Hepatocyte (in vitro differentiated cells): ENCODE results near the gene HMGCL. TPM values are rescaled to one million over a fixed set of nuclear protein-coding genes. Genes with fewer than 3 reads are reported as not detected.

Experiments used
- DNase-seq: peaks from one replicate; pipeline ENCODE4 v3.0.0-alpha.2; 2016; ENCODE audit warnings: low spot score
- H2AFZ ChIP-seq: fragments of 200-600 bp; sonication (generic); 2 replicates; pipeline ENCODE4 v1.6.0; 2016; ENCODE audit warnings: antibody characterized with exemption, mild to moderate bottlenecking
- H3K27ac ChIP-seq: fragments of 200-600 bp; sonication (generic); 2 replicates; pipeline ENCODE4 v1.5.1; 2016; ENCODE audit warnings: mild to moderate bottlenecking
- H3K27me3 ChIP-seq: fragments of 200-600 bp; sonication (generic); 2 replicates; pipeline ENCODE4 v1.6.1; 2016
- H3K36me3 ChIP-seq: fragments of 200-600 bp; sonication (generic); replicated peaks from 2 replicates; pipeline ENCODE4 v1.5.1; 2016; ENCODE audit warnings: low read depth; ENCODE audit not compliant: insufficient read depth
- H3K4me1 ChIP-seq: fragments of 200-600 bp; sonication (generic); 2 replicates; pipeline ENCODE4 v1.5.1; 2016; ENCODE audit warnings: mild to moderate bottlenecking, moderate library complexity; ENCODE audit not compliant: insufficient read depth
- H3K4me2 ChIP-seq: fragments of 200-600 bp; sonication (generic); 2 replicates; pipeline ENCODE4 v1.6.0; 2016
- H3K4me3 ChIP-seq: fragments of 200-600 bp; sonication (generic); 2 replicates; pipeline ENCODE4 v1.5.1; 2016; ENCODE audit warnings: mild to moderate bottlenecking
- H3K79me2 ChIP-seq: fragments of 200-600 bp; sonication (generic); 2 replicates; pipeline ENCODE4 v1.6.0; 2017; ENCODE audit warnings: mild to moderate bottlenecking
- H3K9me2 ChIP-seq: fragments of 200-600 bp; sonication (generic); replicated peaks from 2 replicates; pipeline ENCODE4 v1.6.0; 2017; ENCODE audit warnings: mild to moderate bottlenecking; ENCODE audit not compliant: insufficient read depth
- H3K9me3 ChIP-seq: fragments of 200-600 bp; sonication (generic); 2 replicates; pipeline ENCODE4 v1.5.1; 2016; ENCODE audit warnings: low read depth, mild to moderate bottlenecking
- H4K20me1 ChIP-seq: fragments of 200-600 bp; sonication (generic); 2 replicates; pipeline ENCODE4 v1.6.0; 2016; ENCODE audit warnings: mild to moderate bottlenecking; ENCODE audit not compliant: insufficient read depth, poor library complexity, severe bottlenecking
- EZH2 ChIP-seq: fragments of 200-600 bp; sonication (generic); IDR thresholded peaks from 2 replicates; pipeline ENCODE4 v1.6.1; 2016; ENCODE audit warnings: antibody characterized with exemption, mild to moderate bottlenecking, borderline replicate concordance
- EZH2phosphoT487 ChIP-seq: fragments of 200-600 bp; sonication (generic); IDR thresholded peaks from one replicate; pipeline ENCODE4 v1.6.1; 2018; ENCODE audit warnings: antibody characterized with exemption, mild to moderate bottlenecking, low read depth, moderate library complexity; ENCODE audit not compliant: unreplicated experiment, severe bottlenecking
- WGBS: methylation state at CpG from one replicate; pipeline ENCODE4 v1.1.6; 2016; ENCODE audit warnings: low lambda C conversion rate; ENCODE audit errors: missing lambda C conversion rate; 5-methylcytosine and 5-hydroxymethylcytosine counted together
- polyA plus RNA-seq: library from polyadenylated mRNA; unstranded; fragments of >200 nt; fragmentation: Nextera tagmentation; extraction: Ambion mirVana; gene quantifications from 2 replicates; pipeline ENCODE4 v1.2.1, GENCODE V29; 2016
- total RNA-seq: library from RNA; depleted of rRNA; stranded (reverse); fragments of >200 nt; gene quantifications from 2 replicates; pipeline ENCODE4 v1.2.3, GENCODE V29; 2014
- TF ChIP-seq, protein P1 (sequence below): fragments of 200-600 bp; sonication (generic); IDR thresholded peaks from 2 replicates; pipeline ENCODE4 v1.5.1; 2016; ENCODE audit warnings: antibody characterized with exemption, mild to moderate bottlenecking; ENCODE audit not compliant: poor library complexity

HMGCL gene
- total and polyA plus RNA-seq, 2 experiments from 2014 or later, result 78.5 to 90.7 TPM

DNA sequence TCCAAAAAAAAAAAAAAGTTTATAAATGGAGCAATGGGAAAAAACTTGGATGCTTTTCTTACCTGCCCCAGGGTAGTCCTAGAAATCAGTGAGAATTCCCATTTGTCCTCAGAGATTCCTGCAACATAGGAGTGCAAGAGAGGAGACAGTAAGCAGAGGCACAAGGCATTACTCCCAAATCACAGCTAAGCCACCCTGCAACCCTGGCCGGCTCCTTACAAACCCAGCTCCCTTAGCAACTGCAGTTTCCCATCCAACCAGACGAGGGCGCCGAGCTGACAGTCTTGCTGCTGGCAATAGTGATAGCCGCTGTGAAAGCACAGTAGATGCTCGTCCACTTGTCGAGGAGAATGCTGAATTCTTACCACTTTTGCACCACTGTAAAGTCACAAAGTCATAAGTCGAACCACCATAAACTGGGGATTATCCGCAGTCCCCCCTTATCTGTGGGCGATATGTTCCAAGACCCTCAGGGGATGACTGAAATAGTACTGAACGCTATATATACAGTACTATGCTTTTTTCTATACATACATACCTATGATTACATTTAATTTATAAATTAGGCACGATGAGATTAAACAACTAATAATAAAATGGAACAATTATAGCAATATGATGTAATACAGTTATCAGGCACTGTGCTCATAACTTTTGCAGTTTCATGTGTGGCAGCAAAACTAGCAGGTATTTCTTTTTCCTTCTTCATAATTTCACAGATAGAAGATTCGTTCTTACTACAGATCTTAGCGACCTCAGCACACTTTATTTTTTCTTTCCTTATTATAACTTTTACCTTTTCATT, 53.0 kb downstream of the HMGCL start:
- WGBS, result 19% methylated on average over 14 of the region's 14 CpGs
- Histone ChIP-seq H3K27ac (no peak overlapping the region), H3K4me3 (no peak overlapping the region), H3K4me2 (peak overlapping the region; percentile 55), H4K20me1 (no peaks in the 10 kb centered on the region), H3K79me2 (peaks cover 22% of the 10 kb centered on the region), H3K27me3 (no peaks in the 10 kb centered on the region), H3K9me3 (no peaks in the 10 kb centered on the region), H2AFZ (no peak overlapping the region), H3K9me2 (no peaks in the 10 kb centered on the region), H3K4me1 (peaks cover 4% of the 10 kb centered on the region), H3K36me3 (no peaks in the 10 kb centered on the region)
- peak; percentile 91 for DNase-seq
- TF ChIP-seq, protein P1, sequence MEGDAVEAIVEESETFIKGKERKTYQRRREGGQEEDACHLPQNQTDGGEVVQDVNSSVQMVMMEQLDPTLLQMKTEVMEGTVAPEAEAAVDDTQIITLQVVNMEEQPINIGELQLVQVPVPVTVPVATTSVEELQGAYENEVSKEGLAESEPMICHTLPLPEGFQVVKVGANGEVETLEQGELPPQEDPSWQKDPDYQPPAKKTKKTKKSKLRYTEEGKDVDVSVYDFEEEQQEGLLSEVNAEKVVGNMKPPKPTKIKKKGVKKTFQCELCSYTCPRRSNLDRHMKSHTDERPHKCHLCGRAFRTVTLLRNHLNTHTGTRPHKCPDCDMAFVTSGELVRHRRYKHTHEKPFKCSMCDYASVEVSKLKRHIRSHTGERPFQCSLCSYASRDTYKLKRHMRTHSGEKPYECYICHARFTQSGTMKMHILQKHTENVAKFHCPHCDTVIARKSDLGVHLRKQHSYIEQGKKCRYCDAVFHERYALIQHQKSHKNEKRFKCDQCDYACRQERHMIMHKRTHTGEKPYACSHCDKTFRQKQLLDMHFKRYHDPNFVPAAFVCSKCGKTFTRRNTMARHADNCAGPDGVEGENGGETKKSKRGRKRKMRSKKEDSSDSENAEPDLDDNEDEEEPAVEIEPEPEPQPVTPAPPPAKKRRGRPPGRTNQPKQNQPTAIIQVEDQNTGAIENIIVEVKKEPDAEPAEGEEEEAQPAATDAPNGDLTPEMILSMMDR, result peak; percentile 88
- no peak for TF ChIP-seq EZH2phosphoT487

DNA sequence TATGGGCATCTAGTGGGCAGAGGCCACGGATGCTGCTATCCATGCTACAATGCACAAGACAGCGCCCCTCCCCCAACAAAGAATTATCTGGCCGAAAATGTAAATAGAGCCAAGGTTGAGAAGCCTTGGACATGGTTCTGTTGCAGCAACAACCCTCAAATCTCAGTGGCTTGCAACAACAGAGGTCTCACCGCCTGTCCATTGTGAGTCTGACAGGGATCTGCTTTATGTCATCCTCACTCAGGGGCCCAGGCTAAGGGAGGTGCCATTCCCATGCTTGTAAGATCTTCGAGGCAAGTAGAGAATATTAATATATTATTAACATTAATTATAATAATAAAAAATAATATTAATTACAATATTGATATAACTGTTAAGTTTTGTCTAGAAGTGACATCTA, 56.5 kb downstream of the HMGCL start:
- Histone ChIP-seq H3K36me3 (no peaks in the 10 kb centered on the region), H3K4me2 (no peak overlapping the region), H3K9me3 (no peaks in the 10 kb centered on the region), H2AFZ (no peak overlapping the region), H3K9me2 (no peaks in the 10 kb centered on the region), H3K4me3 (no peak overlapping the region), H4K20me1 (no peaks in the 10 kb centered on the region), H3K27ac (no peak overlapping the region), H3K79me2 (peaks cover 4% of the 10 kb centered on the region), H3K4me1 (no peaks in the 10 kb centered on the region), H3K27me3 (no peaks in the 10 kb centered on the region)
- no peak for DNase-seq
- TF ChIP-seq EZH2 (no peak), EZH2phosphoT487 (no peak)
- TF ChIP-seq, protein P1, result no peak
- 59% methylated on average over 5 of the region's 5 CpGs for WGBS

DNA sequence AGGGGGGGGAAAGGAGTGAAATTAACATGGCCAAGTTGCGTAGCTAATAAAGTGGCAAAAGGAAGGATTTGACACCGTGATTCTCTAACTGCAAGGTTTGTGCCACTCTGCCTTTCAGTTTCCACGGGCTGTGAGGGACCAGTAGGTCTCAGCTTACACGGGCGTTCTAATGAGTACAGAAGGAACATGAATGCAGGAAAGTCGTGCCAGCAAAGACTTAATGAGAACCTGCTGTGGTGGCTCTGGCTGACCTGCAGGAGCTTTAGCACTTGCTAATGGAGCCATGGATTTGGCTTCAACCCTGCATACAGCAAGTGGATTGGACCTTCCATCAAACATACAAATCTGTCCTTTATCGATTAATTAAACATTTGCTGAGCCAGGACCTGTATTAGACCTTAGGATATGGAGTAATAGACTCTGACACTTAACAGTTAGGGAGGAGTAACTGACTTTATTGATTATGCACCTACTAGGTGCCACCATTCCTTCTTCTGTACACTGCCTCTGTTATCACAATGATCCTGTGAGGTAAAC, 62.1 kb downstream of the HMGCL start:
- no peaks in the 10 kb centered on the region for H3K4me1 ChIP-seq
- TF ChIP-seq EZH2 (no peak), EZH2phosphoT487 (no peak)
- TF ChIP-seq, protein P1, result no peak
- peaks cover 4% of the 10 kb centered on the region for H3K79me2 ChIP-seq

More for the DNA sequence above, 62.1 kb downstream of the HMGCL start:
- no peak overlapping the region for H3K27ac ChIP-seq
- H3K27me3 ChIP-seq, result no peaks in the 10 kb centered on the region
- H3K4me2 ChIP-seq, result no peak overlapping the region
- no peaks in the 10 kb centered on the region for H3K36me3 ChIP-seq
- no peak for DNase-seq
- 72% methylated on average over 7 of the region's 7 CpGs for WGBS
- H3K9me2 ChIP-seq, result no peaks in the 10 kb centered on the region
- no peak overlapping the region for H3K4me3 ChIP-seq
- H2AFZ ChIP-seq, result no peak overlapping the region
- H3K9me3 ChIP-seq, result no peaks in the 10 kb centered on the region
- H4K20me1 ChIP-seq, result no peaks in the 10 kb centered on the region
